ENCODE results near the gene ADAMTS7.
"Not testable (repeated sequence)": the region's sequence is repeated elsewhere in the genome, so short reads cannot be mapped to it uniquely, and the experiment has no call there.

ADAMTS7 gene

GRCh38 chr15:78752492-78753358 lies 58.5 kb downstream of the ADAMTS7 start:
- no peak for DNase-seq
- H3K4me1 Mint-ChIP-seq = peaks cover 7% of the 10 kb centered on the region
- peaks cover 14% of the 10 kb centered on the region for H3K27me3 Mint-ChIP-seq
- CTCF ChIA-PET = interaction anchor here (0.9 to 4.8 kb wide), 3 partner anchors 9 to 24 kb away, joined by 3 to 31 read pairs (median 5); no protein-coding TSS in a partner anchor
- H3K4me3 Mint-ChIP-seq = no peak overlapping the region
- no peaks in the 10 kb centered on the region for H3K9me3 Mint-ChIP-seq
- H3K36me3 Mint-ChIP-seq = no peaks in the 10 kb centered on the region
- no peak overlapping the region for H3K27ac Mint-ChIP-seq

- Mint-ChIP-seq H3K9me3 (no peaks in the 10 kb centered on the region), H3K4me3 (no peak overlapping the region), H3K4me1 (peaks cover 4% of the 10 kb centered on the region), H3K36me3 (no peaks in the 10 kb centered on the region), H3K27me3 (peaks cover 14% of the 10 kb centered on the region), H3K27ac (no peak overlapping the region)
- CTCF ChIA-PET = interaction anchor here (1.0 to 4.8 kb wide), 5 partner anchors 10 to 433 kb away, joined by 4 to 31 read pairs (median 4); no protein-coding TSS in a partner anchor
- DNase-seq = no peak
Measured at GRCh38 chr15:78751602-78751979, 59.7 kb downstream of the ADAMTS7 start.

DNA sequence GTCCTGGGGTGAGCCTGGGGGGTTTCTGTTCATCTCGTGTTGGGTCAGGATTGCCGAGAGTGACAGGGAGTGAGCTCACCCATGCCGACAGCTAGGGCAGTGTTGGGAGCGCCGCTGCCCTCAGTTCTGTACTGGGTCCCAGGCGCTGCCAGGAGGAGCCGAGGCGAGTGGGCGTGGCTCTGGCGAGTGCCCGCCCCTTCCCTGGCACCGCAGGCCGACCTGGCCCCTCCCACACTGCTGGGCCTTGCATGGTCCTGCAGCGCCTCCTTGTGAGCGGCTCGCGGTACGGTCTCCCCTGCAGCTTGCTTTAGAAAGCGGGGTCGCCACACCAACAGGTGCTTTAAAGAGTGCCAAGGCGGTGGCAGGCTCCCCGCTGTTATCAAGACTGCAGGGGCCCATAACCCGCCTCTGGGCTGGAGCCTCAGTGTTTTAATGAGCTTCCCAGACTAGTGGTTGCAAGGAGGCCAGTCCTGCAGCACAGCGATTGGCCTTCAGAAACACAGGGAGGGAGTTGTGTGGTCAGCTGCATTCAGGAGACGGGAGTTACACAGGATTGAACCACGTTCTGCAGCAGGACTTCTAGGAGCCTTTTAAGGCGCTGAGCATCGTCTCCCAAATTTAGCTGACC lies 60.2 kb downstream of the ADAMTS7 start:
- not testable (repeated sequence) for H3K4me3 Mint-ChIP-seq, H3K27ac Mint-ChIP-seq, H3K36me3 Mint-ChIP-seq, H3K9me3 Mint-ChIP-seq, H3K4me1 Mint-ChIP-seq
- DNase-seq = peak; percentile 95
- CTCF ChIA-PET = interaction anchor here (1.0 to 4.8 kb wide), 5 partner anchors 11 to 434 kb away, joined by 4 to 31 read pairs (median 4); no protein-coding TSS in a partner anchor
- peaks cover 14% of the 10 kb centered on the region for H3K27me3 Mint-ChIP-seq

DNA sequence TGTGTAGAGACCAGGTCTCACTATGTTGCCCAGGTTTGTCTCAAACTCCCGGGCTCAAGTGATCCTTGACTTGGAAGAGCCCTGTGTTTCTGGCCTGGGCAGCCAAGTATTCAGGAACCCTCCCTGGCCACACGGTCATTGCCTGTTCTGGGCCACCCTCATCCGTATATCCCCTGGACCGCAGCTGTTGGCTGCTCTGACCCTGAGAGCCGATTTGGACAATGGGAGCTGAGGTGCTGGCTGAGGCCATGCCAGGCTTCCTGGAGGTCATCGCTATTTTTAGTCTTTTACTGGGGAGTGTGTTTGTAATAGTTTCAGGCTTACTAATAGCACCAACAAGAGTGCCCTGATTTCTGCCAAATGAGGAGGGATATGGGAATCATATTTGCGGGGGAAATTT lies 60.7 kb downstream of the ADAMTS7 start:
- Mint-ChIP-seq H3K4me1 (peaks cover 4% of the 10 kb centered on the region), H3K4me3 (no peak overlapping the region), H3K27me3 (peaks cover 14% of the 10 kb centered on the region), H3K9me3 (no peaks in the 10 kb centered on the region), H3K36me3 (no peaks in the 10 kb centered on the region), H3K27ac (no peak overlapping the region)
- CTCF ChIA-PET = interaction anchor here (1.0 to 4.8 kb wide), 5 partner anchors 10 to 434 kb away, joined by 4 to 31 read pairs (median 4); no protein-coding TSS in a partner anchor
- no peak for DNase-seq

DNA sequence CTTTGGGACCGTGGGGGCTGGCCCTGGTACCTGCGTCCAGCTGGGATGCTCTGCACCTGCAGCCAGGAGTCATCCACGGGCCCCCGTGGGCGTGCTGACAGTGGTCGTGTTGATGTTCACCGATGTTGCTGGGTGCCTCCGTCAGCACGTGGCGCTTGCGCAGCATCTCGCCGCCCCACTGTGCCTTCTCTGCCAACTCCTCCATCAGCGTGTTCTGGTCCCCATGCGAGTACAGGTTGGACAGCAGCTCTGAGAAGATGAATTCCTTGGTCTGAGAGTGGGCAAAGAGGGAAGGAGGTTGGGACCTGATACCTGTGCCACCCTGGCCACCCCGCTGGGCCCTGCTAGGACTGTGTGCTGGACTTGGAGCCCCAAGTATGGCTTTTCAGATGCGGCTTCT lies 61.4 kb downstream of the ADAMTS7 start:
- Mint-ChIP-seq H3K36me3 (no peaks in the 10 kb centered on the region), H3K4me1 (peaks cover 4% of the 10 kb centered on the region), H3K27ac (no peak overlapping the region), H3K27me3 (peaks cover 14% of the 10 kb centered on the region), H3K9me3 (no peaks in the 10 kb centered on the region), H3K4me3 (no peak overlapping the region)
- no peak for DNase-seq
- CTCF ChIA-PET = interaction anchor here (4.8 kb wide), 1 partner anchor 10 kb away, joined by 31 read pairs; no protein-coding TSS in a partner anchor

DNA sequence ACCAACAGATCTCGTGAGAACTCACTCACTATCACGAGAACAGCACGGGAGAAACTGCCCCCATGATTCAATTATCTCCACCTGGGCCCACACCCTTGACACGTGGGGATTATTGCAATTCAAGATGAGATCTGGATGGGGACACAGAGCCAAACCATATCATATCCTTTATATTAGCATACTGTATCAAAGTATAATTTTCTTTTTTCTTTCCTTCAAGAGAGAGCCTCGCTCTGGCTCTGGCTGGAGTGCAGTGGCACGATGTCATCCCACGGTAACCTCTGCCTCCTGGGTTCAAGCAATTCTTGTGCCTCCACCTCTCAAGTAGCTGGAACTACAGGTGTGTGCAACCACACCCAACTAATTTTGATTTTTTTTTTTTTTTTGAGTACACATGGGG lies 63.4 kb downstream of the ADAMTS7 start:
- H3K4me1 Mint-ChIP-seq, H3K4me3 Mint-ChIP-seq, H3K36me3 Mint-ChIP-seq, H3K27ac Mint-ChIP-seq, DNase-seq, H3K9me3 Mint-ChIP-seq, CTCF ChIA-PET: not testable (repeated sequence)
- H3K27me3 Mint-ChIP-seq = peaks cover 14% of the 10 kb centered on the region

DNA sequence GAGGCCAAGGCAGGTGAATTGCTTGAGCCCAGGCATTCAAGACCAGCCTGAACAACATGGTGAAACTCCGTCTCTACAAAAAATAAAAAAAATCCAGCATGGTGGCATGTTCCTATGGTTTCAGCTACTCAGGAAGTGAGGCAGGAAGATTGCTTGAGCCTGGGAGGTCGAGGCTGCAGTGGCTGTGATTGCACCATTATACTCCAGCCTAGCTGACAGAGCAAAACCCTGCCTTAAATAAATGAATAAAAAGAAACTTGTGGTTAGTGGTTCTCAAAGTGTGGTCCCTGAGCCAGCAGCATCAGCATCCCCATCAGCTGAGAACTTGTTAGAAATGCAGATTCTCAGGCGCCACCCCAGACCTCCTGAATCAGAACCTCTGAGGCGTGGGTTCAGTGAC lies 69.6 kb downstream of the ADAMTS7 start:
- H3K27ac Mint-ChIP-seq, H3K36me3 Mint-ChIP-seq, H3K9me3 Mint-ChIP-seq, H3K4me3 Mint-ChIP-seq, DNase-seq, H3K4me1 Mint-ChIP-seq: not testable (repeated sequence)
- peaks cover 25% of the 10 kb centered on the region for H3K27me3 Mint-ChIP-seq
- CTCF ChIA-PET = interaction anchor here (1.2 to 4.4 kb wide), 4 partner anchors 9 to 124 kb away, joined by 3 to 31 read pairs (median 5); no protein-coding TSS in a partner anchor

DNA sequence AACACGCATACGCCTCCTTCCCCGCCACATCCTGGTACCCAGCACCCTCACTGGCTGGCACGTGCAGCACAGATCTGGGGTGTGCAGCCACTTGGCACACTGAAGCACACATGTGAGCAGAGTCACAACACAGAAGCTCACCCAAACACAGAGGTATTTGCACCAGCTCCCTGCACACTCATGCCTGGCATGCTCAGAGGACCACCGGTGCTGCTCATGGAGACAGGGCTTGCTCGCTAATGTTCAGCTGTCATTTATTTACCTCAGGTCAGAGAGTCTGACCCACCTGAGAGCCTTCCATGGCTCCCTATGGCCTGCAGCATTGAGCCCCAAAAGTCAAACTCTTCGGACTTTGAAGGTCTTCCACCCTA lies 70.4 kb downstream of the ADAMTS7 start:
- no peak overlapping the region for H3K27ac Mint-ChIP-seq
- H3K9me3 Mint-ChIP-seq = no peaks in the 10 kb centered on the region
- CTCF ChIA-PET = interaction anchor here (1.2 to 4.4 kb wide), 5 partner anchors 10 to 123 kb away, joined by 3 to 31 read pairs (median 6); no protein-coding TSS in a partner anchor
- H3K4me3 Mint-ChIP-seq = no peak overlapping the region
- peaks cover 31% of the 10 kb centered on the region for H3K27me3 Mint-ChIP-seq
- H3K4me1 Mint-ChIP-seq = peaks cover 3% of the 10 kb centered on the region
- no peak for DNase-seq
- H3K36me3 Mint-ChIP-seq = no peaks in the 10 kb centered on the region

DNA sequence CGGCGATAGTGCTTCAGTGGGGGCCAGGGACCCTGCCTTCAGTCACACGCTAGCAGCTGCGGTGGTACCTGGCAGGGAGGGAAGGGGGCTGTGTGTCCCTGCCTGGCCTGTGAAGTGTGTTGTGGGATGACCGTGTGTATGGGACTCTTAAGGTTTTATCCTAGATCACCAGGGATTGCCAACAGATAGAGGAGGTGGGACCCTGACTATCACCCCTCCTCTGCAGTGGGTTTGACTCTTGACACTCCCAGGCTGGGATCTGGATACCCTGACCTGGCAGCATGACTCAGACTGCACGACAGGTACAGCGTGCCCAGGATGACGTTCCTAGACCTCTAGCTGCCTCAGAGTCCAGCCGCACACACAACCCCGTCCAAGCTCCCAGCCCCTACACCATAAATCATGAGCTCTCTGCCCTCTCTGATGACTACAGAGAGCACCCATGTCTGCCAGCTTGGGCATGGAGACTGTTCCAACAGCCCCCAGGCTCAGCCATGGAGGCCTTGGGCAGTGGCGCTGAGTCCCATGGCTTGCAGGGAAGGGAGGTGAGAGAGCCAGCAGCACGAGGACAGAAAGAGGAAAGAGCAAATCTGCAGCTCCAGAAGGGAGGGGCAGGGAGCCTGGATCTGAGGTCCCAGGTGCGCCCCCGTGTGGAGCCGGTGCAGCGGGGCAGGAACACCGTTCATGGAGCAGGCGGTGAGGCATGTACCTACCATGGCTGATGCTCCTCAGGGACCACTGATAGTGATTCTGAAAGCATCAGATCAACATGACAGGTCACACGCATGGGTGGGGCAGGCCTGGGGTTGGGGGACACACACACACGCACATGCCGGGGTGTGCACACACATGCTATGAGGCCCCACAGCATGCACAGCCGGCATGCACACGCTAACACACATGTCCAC lies 71.0 kb downstream of the ADAMTS7 start:
- no peak overlapping the region for H3K27ac Mint-ChIP-seq
- no peaks in the 10 kb centered on the region for H3K9me3 Mint-ChIP-seq
- no peak overlapping the region for H3K4me3 Mint-ChIP-seq
- H3K4me1 Mint-ChIP-seq = peaks cover 3% of the 10 kb centered on the region
- CTCF ChIA-PET = interaction anchor here (0.7 to 4.4 kb wide), 14 partner anchors 10 to 440 kb away, joined by 3 to 31 read pairs (median 4); partner anchors contain the start of gene SKIC8
- H3K27me3 Mint-ChIP-seq = peaks cover 33% of the 10 kb centered on the region
- DNase-seq = peak; percentile 82
- no peaks in the 10 kb centered on the region for H3K36me3 Mint-ChIP-seq

DNA sequence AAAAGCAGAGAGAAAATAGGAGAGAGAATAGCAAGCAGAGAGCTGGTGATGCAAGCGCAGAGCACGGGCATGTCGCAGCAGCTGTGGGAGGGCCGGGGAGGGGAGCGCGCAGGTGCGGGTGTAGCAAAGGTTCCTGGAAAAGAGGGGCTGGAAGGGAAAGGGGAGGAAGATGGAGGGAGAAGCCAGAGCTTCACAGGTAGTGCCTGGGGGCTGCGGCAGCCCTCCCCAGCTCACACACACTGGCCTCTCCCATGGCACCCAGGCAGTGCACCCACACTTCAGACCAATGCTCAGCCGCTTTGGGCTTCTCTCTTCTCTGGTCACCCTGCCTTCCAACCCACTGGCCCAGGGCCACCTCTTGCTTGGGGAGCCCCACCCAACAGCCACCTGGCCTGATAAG lies 72.1 kb downstream of the ADAMTS7 start:
- Mint-ChIP-seq H3K27me3 (peaks cover 44% of the 10 kb centered on the region), H3K27ac (no peak overlapping the region), H3K4me3 (no peak overlapping the region), H3K36me3 (no peaks in the 10 kb centered on the region), H3K4me1 (peaks cover 3% of the 10 kb centered on the region), H3K9me3 (no peaks in the 10 kb centered on the region)
- CTCF ChIA-PET = interaction anchor here (1.2 to 4.4 kb wide), 6 partner anchors 11 to 428 kb away, joined by 3 to 31 read pairs (median 5); no protein-coding TSS in a partner anchor
- no peak for DNase-seq

- DNase-seq, H3K4me3 Mint-ChIP-seq, H3K4me1 Mint-ChIP-seq, H3K36me3 Mint-ChIP-seq, H3K9me3 Mint-ChIP-seq, H3K27ac Mint-ChIP-seq: not testable (repeated sequence)
- peaks cover 50% of the 10 kb centered on the region for H3K27me3 Mint-ChIP-seq
- CTCF ChIA-PET = interaction anchor here (1.1 to 4.4 kb wide), 5 partner anchors 9 to 119 kb away, joined by 3 to 31 read pairs (median 4); no protein-coding TSS in a partner anchor
Measured at GRCh38 chr15:78737931-78738558, 73.2 kb downstream of the ADAMTS7 start.

DNA sequence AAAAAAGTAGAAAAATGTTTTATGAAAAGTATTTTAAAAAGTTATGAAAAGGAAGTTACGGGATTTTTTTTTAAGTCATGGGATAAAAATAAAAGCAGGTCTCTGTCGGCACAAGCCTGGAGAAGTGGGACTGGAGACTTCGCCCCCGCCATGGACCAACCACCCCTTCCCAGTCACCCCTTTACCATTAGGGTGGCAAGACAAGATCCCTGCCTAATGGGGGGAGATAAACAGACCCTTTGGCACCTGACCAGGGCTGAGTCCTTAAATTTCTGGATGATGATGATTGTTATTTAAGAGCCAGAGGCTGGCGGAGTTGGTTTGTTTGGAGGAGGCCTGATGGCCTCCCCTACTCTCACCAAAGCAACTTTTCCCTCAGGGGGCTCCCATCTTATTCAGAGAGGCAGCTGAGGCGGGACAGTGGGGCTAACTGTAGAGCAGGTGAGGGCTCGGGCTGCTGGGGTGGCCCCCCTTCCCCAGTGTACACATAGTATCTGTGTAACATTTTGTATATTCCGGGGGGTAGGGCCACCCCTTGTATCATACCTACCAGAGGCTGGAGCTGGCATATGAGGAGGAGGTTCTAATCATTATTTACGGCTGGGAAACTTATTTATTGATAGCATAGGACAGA lies 74.0 kb downstream of the ADAMTS7 start:
- H3K27ac Mint-ChIP-seq = no peak overlapping the region
- CTCF ChIA-PET = interaction anchor here (1.7 kb wide), 2 partner anchors 8 to 117 kb away, joined by 4 read pairs; no protein-coding TSS in a partner anchor
- peaks cover 3% of the 10 kb centered on the region for H3K4me1 Mint-ChIP-seq
- no peak overlapping the region for H3K4me3 Mint-ChIP-seq
- H3K36me3 Mint-ChIP-seq = no peaks in the 10 kb centered on the region
- H3K9me3 Mint-ChIP-seq = no peaks in the 10 kb centered on the region
- peaks cover 50% of the 10 kb centered on the region for H3K27me3 Mint-ChIP-seq
- DNase-seq = no peak

GRCh38 chr15:78736286-78736685 lies 75.0 kb downstream of the ADAMTS7 start:
- DNase-seq, CTCF ChIA-PET, H3K4me1 Mint-ChIP-seq, H3K9me3 Mint-ChIP-seq, H3K36me3 Mint-ChIP-seq, H3K27ac Mint-ChIP-seq, H3K4me3 Mint-ChIP-seq: not testable (repeated sequence)
- peaks cover 56% of the 10 kb centered on the region for H3K27me3 Mint-ChIP-seq
